WTC11 (cell line): ENCODE results near the gene ATP11A.

Source experiments
- CBFB ChIP-seq: sonication (generic); formaldehyde crosslinking; IDR thresholded peaks from 2 replicates; pipeline ENCODE4 v1.8.1; 2022; ENCODE audit warnings: mild to moderate bottlenecking, low read depth, missing genetic modification reagents
- KAT7 ChIP-seq: sonication (generic); formaldehyde crosslinking; IDR thresholded peaks from 2 replicates; pipeline ENCODE4 v1.8.1; 2023; ENCODE audit warnings: missing genetic modification reagents, mild to moderate bottlenecking, borderline replicate concordance
- NFYB ChIP-seq: sonication (generic); formaldehyde crosslinking; conservative IDR thresholded peaks from 2 replicates; pipeline ENCODE4 v1.8.0; 2022; ENCODE audit warnings: low read depth, missing genetic modification reagents
- NR1H2 ChIP-seq: sonication (generic); formaldehyde crosslinking; IDR thresholded peaks from 2 replicates; pipeline ENCODE4 v1.9.0; 2021; ENCODE audit warnings: mild to moderate bottlenecking, moderate library complexity, missing genetic modification reagents
- NR2C2 ChIP-seq: sonication (generic); formaldehyde crosslinking; IDR thresholded peaks from 2 replicates; pipeline ENCODE4 v1.8.0; 2022; ENCODE audit warnings: mild to moderate bottlenecking, missing genetic modification reagents
- NR3C1 ChIP-seq: sonication (generic); formaldehyde crosslinking; conservative IDR thresholded peaks from 2 replicates; pipeline ENCODE4 v1.8.1; 2023; ENCODE audit warnings: low read depth, mild to moderate bottlenecking, missing genetic modification reagents
- ZNF263 ChIP-seq: sonication (generic); formaldehyde crosslinking; IDR thresholded peaks from 2 replicates; pipeline ENCODE4 v1.8.1; 2022; ENCODE audit warnings: low read depth, mild to moderate bottlenecking, moderate library complexity, missing genetic modification reagents
- TF ChIP-seq, protein P1 (sequence below): fragments of 200-600 bp; IDR thresholded peaks from 2 replicates; pipeline ENCODE4 v1.8.0; 2022; ENCODE audit warnings: antibody characterized with exemption

DNA sequence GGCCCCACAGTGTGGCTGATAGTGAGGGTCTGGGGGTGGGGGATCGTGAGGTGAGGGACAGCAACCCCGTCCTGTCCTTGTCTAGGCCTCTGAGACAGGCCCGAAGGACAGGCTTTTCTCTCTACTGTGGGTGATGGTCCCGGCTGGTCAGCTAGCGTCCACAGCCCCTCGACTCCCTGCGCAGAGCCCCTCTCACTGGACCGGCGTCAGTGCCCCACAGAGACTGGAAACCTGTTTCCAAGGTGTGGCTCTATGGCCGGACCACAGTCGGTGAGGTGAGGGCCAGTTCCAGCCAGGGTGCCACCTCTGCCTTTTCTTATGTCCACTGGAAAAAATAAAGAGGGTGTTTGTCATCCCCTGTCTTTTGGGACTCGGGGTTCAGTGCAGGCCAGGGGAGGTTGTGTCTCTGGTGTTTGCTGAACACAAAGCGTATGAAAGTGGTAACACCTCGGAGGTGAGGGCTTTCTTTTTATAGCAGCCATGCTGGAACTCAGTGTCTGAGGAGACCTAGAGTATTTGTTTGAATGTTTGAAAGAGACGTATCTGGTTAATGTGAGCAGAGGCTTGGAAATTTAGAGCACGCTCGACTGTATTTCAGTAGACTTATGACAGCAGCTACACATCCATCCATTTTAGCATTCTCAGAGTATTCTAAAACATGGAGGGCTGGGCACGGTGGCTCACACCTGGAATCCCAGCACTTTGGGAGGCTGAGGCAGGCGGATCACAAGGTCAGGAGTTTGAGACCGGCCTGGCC, 22.8 kb downstream of the ATP11A start:
- TF ChIP-seq CBFB (no peak), NR3C1 (no peak), NFYB (CRISPR knock-in tag) (no peak), KAT7 (CRISPR knock-in tag) (no peak), NR2C2 (CRISPR knock-in tag) (no peak), ZNF263 (CRISPR knock-in tag) (no peak), NR1H2 (CRISPR knock-in tag) (no peak)
- TF ChIP-seq, protein P1, sequence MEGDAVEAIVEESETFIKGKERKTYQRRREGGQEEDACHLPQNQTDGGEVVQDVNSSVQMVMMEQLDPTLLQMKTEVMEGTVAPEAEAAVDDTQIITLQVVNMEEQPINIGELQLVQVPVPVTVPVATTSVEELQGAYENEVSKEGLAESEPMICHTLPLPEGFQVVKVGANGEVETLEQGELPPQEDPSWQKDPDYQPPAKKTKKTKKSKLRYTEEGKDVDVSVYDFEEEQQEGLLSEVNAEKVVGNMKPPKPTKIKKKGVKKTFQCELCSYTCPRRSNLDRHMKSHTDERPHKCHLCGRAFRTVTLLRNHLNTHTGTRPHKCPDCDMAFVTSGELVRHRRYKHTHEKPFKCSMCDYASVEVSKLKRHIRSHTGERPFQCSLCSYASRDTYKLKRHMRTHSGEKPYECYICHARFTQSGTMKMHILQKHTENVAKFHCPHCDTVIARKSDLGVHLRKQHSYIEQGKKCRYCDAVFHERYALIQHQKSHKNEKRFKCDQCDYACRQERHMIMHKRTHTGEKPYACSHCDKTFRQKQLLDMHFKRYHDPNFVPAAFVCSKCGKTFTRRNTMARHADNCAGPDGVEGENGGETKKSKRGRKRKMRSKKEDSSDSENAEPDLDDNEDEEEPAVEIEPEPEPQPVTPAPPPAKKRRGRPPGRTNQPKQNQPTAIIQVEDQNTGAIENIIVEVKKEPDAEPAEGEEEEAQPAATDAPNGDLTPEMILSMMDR: no peak
